Left renal cortex interstitium (tissue), 4 donors: ENCODE measurements around the gene TFF3. TPM values are rescaled to one million over a fixed set of nuclear protein-coding genes. Genes with fewer than 3 reads are reported as not detected.
A peak's percentile ranks its signal among the peaks of the same experiment; 100 is the strongest.

ENCODE experiments used
- DNase-seq, 4 donors: peaks; one replicate each; pipeline ENCODE4 v3.0.0-alpha.2; 2013; ENCODE audit warnings: low read depth in 4 of 4, low spot score in 2 of 4, missing footprints in 1 of 4
- polyA plus RNA-seq, 4 donors: library from polyadenylated mRNA; unstranded; fragments of 120-200 nt; gene quantifications; one replicate each; pipeline ENCODE4 v1.2.1, GENCODE V29; 2013; ENCODE audit not compliant: insufficient read length in 4 of 4

The TFF3 gene
- polyA plus RNA-seq: 1 to 10 TPM; 2.4 to 5.0 (median 4.2) TPM

- DNase-seq: peak in 2 of 4 donors; percentile 46 to 61
Observed at GRCh38 chr21:42315296-42315891, at the start of gene TFF3. TSS of gene TFF3 (minus strand) at chr21:42315409. CDS start at chr21:42315374, 35 bp downstream.

GRCh38 chr21:42364304-42364865, 49.2 kb upstream of the TFF3 start:
- no peak for DNase-seq

- no peak for DNase-seq
Observed at GRCh38 chr21:42363312-42363711, 48.1 kb upstream of the TFF3 start.

- DNase-seq: no peak
Observed at GRCh38 chr21:42362700-42363099, 47.5 kb upstream of the TFF3 start.

- no peak for DNase-seq
Observed at GRCh38 chr21:42362198-42362597, 47.0 kb upstream of the TFF3 start.

- no peak for DNase-seq
Observed at GRCh38 chr21:42361286-42361685, 46.1 kb upstream of the TFF3 start.

GRCh38 chr21:42360317-42360716, 45.1 kb upstream of the TFF3 start:
- no peak for DNase-seq

GRCh38 chr21:42358937-42359336, 43.7 kb upstream of the TFF3 start:
- no peak for DNase-seq

- DNase-seq: no peak
Observed at GRCh38 chr21:42358261-42358660, 43.1 kb upstream of the TFF3 start.

- no peak for DNase-seq
Observed at GRCh38 chr21:42357307-42357706, 42.1 kb upstream of the TFF3 start.

- no peak for DNase-seq
Observed at GRCh38 chr21:42356650-42357049, 41.4 kb upstream of the TFF3 start.

- no peak for DNase-seq
Observed at GRCh38 chr21:42356046-42356445, 40.8 kb upstream of the TFF3 start.

- DNase-seq: no peak
Observed at GRCh38 chr21:42353623-42354022, 38.4 kb upstream of the TFF3 start.

GRCh38 chr21:42352441-42353095, 37.4 kb upstream of the TFF3 start:
- no peak for DNase-seq

GRCh38 chr21:42351626-42352440, 36.6 kb upstream of the TFF3 start:
- DNase-seq: no peak

- DNase-seq: no peak
Observed at GRCh38 chr21:42350927-42351426, 35.8 kb upstream of the TFF3 start, which contains the start of gene TFF2. TSS of gene TFF2 (minus strand) at chr21:42350994. CDS start at chr21:42350957, 37 bp downstream.

GRCh38 chr21:42350318-42350910, 35.2 kb upstream of the TFF3 start:
- no peak for DNase-seq

- no peak for DNase-seq
Observed at GRCh38 chr21:42349420-42350317, 34.5 kb upstream of the TFF3 start.

- no peak for DNase-seq
Observed at GRCh38 chr21:42348762-42349161, 33.6 kb upstream of the TFF3 start.
